ENCODE data around the gene NUBPL. TPM values are rescaled to one million over a fixed set of nuclear protein-coding genes. Genes with fewer than 3 reads are reported as not detected.
A peak's percentile ranks its signal among the peaks of the same experiment; 100 is the strongest.

The NUBPL gene
- total and polyA plus RNA-seq, 2 donors from 2014 or later, result 11.2 to 16.2 TPM

DNA sequence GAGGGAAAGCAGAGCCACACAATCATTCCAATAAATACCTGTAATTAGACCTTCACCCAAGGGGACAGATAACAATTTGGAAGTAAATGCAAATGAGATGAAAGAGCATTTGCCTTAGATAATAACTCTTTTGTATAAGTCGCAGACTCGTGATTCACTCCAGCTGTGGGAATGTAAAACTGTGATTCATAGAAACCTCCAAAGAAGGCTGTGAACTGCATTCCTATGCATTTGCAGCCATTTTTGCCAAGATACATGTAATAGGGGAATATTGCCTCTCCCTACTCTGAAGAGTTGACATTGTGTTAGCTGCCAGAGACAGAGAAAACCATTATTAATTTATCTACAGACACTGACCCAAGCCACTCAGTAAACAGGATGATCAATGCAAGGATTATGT lies 334.0 kb downstream of the NUBPL start:
- no peaks in the 10 kb centered on the region for H3K9me3 ChIP-seq (ENCODE audit: control insufficient read depth in 2 of 3, insufficient read depth in 1 of 3, low read length in 3 of 3)
- no peak overlapping the region for H3K4me3 ChIP-seq (ENCODE audit: low read length in 3 of 3)
- H3K4me1 ChIP-seq (ENCODE audit: control insufficient read depth in 2 of 3, insufficient read depth in 2 of 3, low read depth in 1 of 3, low read length in 3 of 3), result peaks cover 0 to 4% (median 3%) of the 10 kb centered on the region in 3 donors
- H3K27me3 ChIP-seq (ENCODE audit: control insufficient read depth, insufficient read depth, low read length), result no peaks in the 10 kb centered on the region
- H3K27ac ChIP-seq (ENCODE audit: low read depth in 2 of 2, low read length in 2 of 2), result no peak overlapping the region
- DNase-seq, result peak in 1 of 5 donors; percentile 69
- H3K36me3 ChIP-seq (ENCODE audit: control insufficient read depth in 2 of 3, insufficient read depth in 3 of 3, low read length in 3 of 3), result no peaks in the 10 kb centered on the region
- TF ChIP-seq, protein P1, sequence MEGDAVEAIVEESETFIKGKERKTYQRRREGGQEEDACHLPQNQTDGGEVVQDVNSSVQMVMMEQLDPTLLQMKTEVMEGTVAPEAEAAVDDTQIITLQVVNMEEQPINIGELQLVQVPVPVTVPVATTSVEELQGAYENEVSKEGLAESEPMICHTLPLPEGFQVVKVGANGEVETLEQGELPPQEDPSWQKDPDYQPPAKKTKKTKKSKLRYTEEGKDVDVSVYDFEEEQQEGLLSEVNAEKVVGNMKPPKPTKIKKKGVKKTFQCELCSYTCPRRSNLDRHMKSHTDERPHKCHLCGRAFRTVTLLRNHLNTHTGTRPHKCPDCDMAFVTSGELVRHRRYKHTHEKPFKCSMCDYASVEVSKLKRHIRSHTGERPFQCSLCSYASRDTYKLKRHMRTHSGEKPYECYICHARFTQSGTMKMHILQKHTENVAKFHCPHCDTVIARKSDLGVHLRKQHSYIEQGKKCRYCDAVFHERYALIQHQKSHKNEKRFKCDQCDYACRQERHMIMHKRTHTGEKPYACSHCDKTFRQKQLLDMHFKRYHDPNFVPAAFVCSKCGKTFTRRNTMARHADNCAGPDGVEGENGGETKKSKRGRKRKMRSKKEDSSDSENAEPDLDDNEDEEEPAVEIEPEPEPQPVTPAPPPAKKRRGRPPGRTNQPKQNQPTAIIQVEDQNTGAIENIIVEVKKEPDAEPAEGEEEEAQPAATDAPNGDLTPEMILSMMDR (IDR thresholded peaks at IDR 0.05; ENCODE audit: borderline replicate concordance, extremely low read depth, insufficient read depth), result no peak
- FAIRE-seq, result no peak
- intact Hi-C loops (cut with DNase I), result no loop called here
- H3K9ac ChIP-seq (ENCODE audit: low read length in 3 of 3), result no peak overlapping the region

DNA sequence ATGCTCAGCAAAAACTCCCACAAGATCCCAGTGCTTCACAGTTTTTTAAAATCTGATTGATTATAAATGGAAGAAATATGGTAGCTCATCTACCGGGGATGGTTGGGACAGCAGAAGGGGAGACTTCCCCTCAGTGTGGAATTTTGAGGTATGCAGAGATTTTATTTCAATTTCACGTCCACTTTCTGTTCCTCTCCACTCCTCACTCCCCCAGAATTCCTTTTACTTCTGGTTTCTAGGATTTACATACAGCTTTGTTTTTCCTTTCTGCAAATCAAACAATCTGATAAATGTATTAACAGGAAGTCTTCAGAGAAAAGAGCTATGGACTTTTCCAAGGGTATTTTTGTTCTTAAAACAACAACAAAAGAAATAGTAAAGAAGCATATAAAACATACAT lies 334.4 kb downstream of the NUBPL start:
- H3K4me3 ChIP-seq (ENCODE audit: low read length in 3 of 3), result no peak overlapping the region
- FAIRE-seq, result no peak
- peaks cover 0 to 4% (median 3%) of the 10 kb centered on the region in 3 donors for H3K4me1 ChIP-seq (ENCODE audit: control insufficient read depth in 2 of 3, insufficient read depth in 2 of 3, low read depth in 1 of 3, low read length in 3 of 3)
- no peak overlapping the region for H3K27ac ChIP-seq (ENCODE audit: low read depth in 2 of 2, low read length in 2 of 2)
- no peak overlapping the region for H3K9ac ChIP-seq (ENCODE audit: low read length in 3 of 3)
- no peaks in the 10 kb centered on the region for H3K27me3 ChIP-seq (ENCODE audit: control insufficient read depth, insufficient read depth, low read length)
- no peaks in the 10 kb centered on the region for H3K36me3 ChIP-seq (ENCODE audit: control insufficient read depth in 2 of 3, insufficient read depth in 3 of 3, low read length in 3 of 3)
- H3K9me3 ChIP-seq (ENCODE audit: control insufficient read depth in 2 of 3, insufficient read depth in 1 of 3, low read length in 3 of 3), result no peaks in the 10 kb centered on the region
- TF ChIP-seq, protein P1 (IDR thresholded peaks at IDR 0.05; ENCODE audit: borderline replicate concordance, extremely low read depth, insufficient read depth), result no peak
- intact Hi-C loops (cut with DNase I), result no loop called here
- no peak for DNase-seq

DNA sequence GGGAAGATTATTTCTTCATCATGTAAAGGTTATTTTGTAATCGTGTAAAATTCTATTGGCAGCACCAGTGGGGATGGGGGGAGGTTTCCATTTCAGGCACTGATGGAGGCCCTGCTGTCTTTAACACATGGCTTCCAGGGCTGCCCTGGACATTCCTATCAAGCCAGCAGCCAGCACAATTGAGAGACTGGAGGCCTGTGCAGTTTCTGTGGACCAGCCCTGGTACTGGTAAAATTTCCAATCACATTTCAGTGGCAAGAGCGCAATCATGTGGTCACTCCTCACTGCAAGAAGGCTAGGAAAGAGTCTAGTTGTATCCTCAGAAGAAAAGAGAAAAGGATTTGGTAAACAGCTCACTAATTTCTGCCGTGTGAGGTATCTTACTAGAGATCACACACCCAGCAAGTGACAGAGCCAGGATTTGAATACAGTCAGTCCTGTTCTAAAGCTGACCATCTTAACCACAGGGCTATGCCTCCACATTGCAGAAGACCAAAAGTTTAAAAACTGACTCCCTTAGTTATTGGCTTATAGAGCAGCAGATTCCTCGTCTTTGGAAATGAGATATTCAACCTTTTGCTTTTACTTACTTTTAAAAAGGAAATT lies 336.5 kb downstream of the NUBPL start:
- H3K36me3 ChIP-seq (ENCODE audit: control insufficient read depth in 2 of 3, insufficient read depth in 3 of 3, low read length in 3 of 3), result no peaks in the 10 kb centered on the region
- no peak overlapping the region for H3K27ac ChIP-seq (ENCODE audit: low read depth in 2 of 2, low read length in 2 of 2)
- no peak overlapping the region for H3K9ac ChIP-seq (ENCODE audit: low read length in 3 of 3)
- no peak overlapping the region for H3K4me3 ChIP-seq (ENCODE audit: low read length in 3 of 3)
- intact Hi-C loops (cut with DNase I), result no loop called here
- no peaks in the 10 kb centered on the region for H3K9me3 ChIP-seq (ENCODE audit: control insufficient read depth in 2 of 3, insufficient read depth in 1 of 3, low read length in 3 of 3)
- H3K4me1 ChIP-seq (ENCODE audit: control insufficient read depth in 2 of 3, insufficient read depth in 2 of 3, low read depth in 1 of 3, low read length in 3 of 3), result peaks cover 0 to 4% (median 3%) of the 10 kb centered on the region in 3 donors
- FAIRE-seq (no peak), DNase-seq (no peak)
- TF ChIP-seq, protein P1 (IDR thresholded peaks at IDR 0.05; ENCODE audit: borderline replicate concordance, extremely low read depth, insufficient read depth), result no peak
- no peaks in the 10 kb centered on the region for H3K27me3 ChIP-seq (ENCODE audit: control insufficient read depth, insufficient read depth, low read length)

Measured in kidney (tissue), 14 donors.